HG03439 (cell line): ENCODE measurements around the gene DSC2.

Experiments
- ATAC-seq: cut with Tn5 transposase; IDR thresholded peaks from one replicate; pipeline ENCODE4 v1.9.1; 2021; ENCODE audit warnings: mild to moderate bottlenecking, moderate library complexity; ENCODE audit not compliant: unreplicated experiment

Gene DSC2

GRCh38 chr18:31099450-31100230 is 2.6 kb downstream of the DSC2 start:
- ATAC-seq: no peak

- ATAC-seq: no peak
Measured at GRCh38 chr18:31098878-31099277, 3.3 kb downstream of the DSC2 start.

- ATAC-seq: no peak
Measured at GRCh38 chr18:31097666-31098065, 4.6 kb downstream of the DSC2 start.

- ATAC-seq: no peak
Measured at GRCh38 chr18:31093880-31094279, 8.3 kb downstream of the DSC2 start.

- ATAC-seq: no peak
Measured at GRCh38 chr18:31093294-31093693, 8.9 kb downstream of the DSC2 start.

GRCh38 chr18:31091350-31091749 is 10.9 kb downstream of the DSC2 start:
- no peak for ATAC-seq

- ATAC-seq: no peak
Measured at GRCh38 chr18:31088532-31088931, 13.7 kb downstream of the DSC2 start.

- ATAC-seq: no peak
Measured at GRCh38 chr18:31079973-31080372, 22.2 kb downstream of the DSC2 start.

GRCh38 chr18:31077878-31078277 is 24.3 kb downstream of the DSC2 start:
- no peak for ATAC-seq

- ATAC-seq: no peak
Measured at GRCh38 chr18:31072175-31072574, 30.0 kb downstream of the DSC2 start.

GRCh38 chr18:31070206-31070605 is 32.0 kb downstream of the DSC2 start:
- ATAC-seq: no peak

- no peak for ATAC-seq
Measured at GRCh38 chr18:31066266-31066665, 36.0 kb downstream of the DSC2 start.

GRCh38 chr18:31065036-31065773 is 37.0 kb downstream of the DSC2 start:
- ATAC-seq: no peak

GRCh38 chr18:31064130-31064529 is 38.1 kb downstream of the DSC2 start:
- peak; percentile 88 for ATAC-seq

GRCh38 chr18:31061945-31062344 is 40.3 kb downstream of the DSC2 start:
- ATAC-seq: no peak

GRCh38 chr18:31058897-31059296 is 43.3 kb downstream of the DSC2 start:
- no peak for ATAC-seq

- no peak for ATAC-seq
Measured at GRCh38 chr18:31057917-31058316, 44.3 kb downstream of the DSC2 start.

- ATAC-seq: no peak
Measured at GRCh38 chr18:31057051-31057450, 45.2 kb downstream of the DSC2 start.

GRCh38 chr18:31056296-31056695 is 45.9 kb downstream of the DSC2 start:
- no peak for ATAC-seq

GRCh38 chr18:31050635-31051034 is 51.6 kb downstream of the DSC2 start:
- no peak for ATAC-seq

GRCh38 chr18:31049189-31049588 is 53.0 kb downstream of the DSC2 start:
- ATAC-seq: no peak

- ATAC-seq: no peak
Measured at GRCh38 chr18:31048216-31048615, 54.0 kb downstream of the DSC2 start.
